CD8-positive, alpha-beta memory T cell (primary cell): ENCODE data around the gene DSCAM. TPM values are rescaled to one million over a fixed set of nuclear protein-coding genes. Genes with fewer than 3 reads are reported as not detected.

ENCODE experiments used
- CTCF ChIA-PET: fragments of 350-600 bp; sonication (Branson Sonifier 250); formaldehyde crosslinking; loops from one replicate; lab custom pipeline; 2021; ENCODE audit warnings: antibody characterized with exemption; lab: Charles Lee
- POLR2A ChIA-PET: fragments of 350-600 bp; sonication (Branson Sonifier 250); formaldehyde crosslinking; loops from one replicate; lab custom pipeline; 2021; ENCODE audit warnings: antibody characterized with exemption; lab: Charles Lee
- DNase-seq, 5 donors: peaks; one replicate each; pipeline versions ENCODE4 v3.0.0 to v3.0.0-alpha.2; 2020 to 2022; ENCODE audit warnings: mixed read lengths in 1 of 5
- H3K27ac ChIP-seq: one replicate; pipeline ENCODE4 v1.7.0; 2013; ENCODE audit warnings: low read depth, mild to moderate bottlenecking, low read length, moderate library complexity
- H3K27me3 ChIP-seq: 2 replicates; pipeline ENCODE4 v1.7.0; 2013; ENCODE audit warnings: low read length, mild to moderate bottlenecking; ENCODE audit not compliant: insufficient read depth, poor library complexity, severe bottlenecking
- H3K36me3 ChIP-seq: 2 replicates; pipeline ENCODE4 v1.7.0; 2013; ENCODE audit warnings: mild to moderate bottlenecking, low read length, moderate library complexity; ENCODE audit not compliant: insufficient read depth
- H3K4me1 ChIP-seq: 2 replicates; pipeline ENCODE4 v1.7.0; 2013; ENCODE audit warnings: mild to moderate bottlenecking, low read length, moderate library complexity; ENCODE audit not compliant: insufficient read depth
- H3K4me3 ChIP-seq: 2 replicates; pipeline ENCODE4 v1.7.0; 2013; ENCODE audit warnings: mild to moderate bottlenecking, low read length
- H3K9me3 ChIP-seq: 2 replicates; pipeline ENCODE4 v1.7.0; 2013; ENCODE audit warnings: mild to moderate bottlenecking, low read length
- H3K27ac Mint-ChIP-seq, 8 donors: one replicate each; pipeline ENCODE4 v1.8.0; 2020 to 2021; ENCODE audit warnings: mixed read lengths in 8 of 8, mild to moderate bottlenecking in 6 of 8, inconsistent platforms in 3 of 8, moderate library complexity in 3 of 8
- H3K27me3 Mint-ChIP-seq, 2 donors: one replicate each; pipeline ENCODE4 v1.8.0; 2020 to 2021; ENCODE audit warnings: mixed read lengths in 2 of 2, mild to moderate bottlenecking in 1 of 2, moderate library complexity in 1 of 2
- H3K36me3 Mint-ChIP-seq, 3 donors: one replicate each; pipeline ENCODE4 v1.8.0; 2020 to 2021; ENCODE audit warnings: mixed read lengths in 3 of 3, inconsistent platforms in 1 of 3, mild to moderate bottlenecking in 1 of 3
- H3K4me1 Mint-ChIP-seq, 3 donors: one replicate each; pipeline ENCODE4 v1.8.0; 2020 to 2021; ENCODE audit warnings: mixed read lengths in 3 of 3, inconsistent platforms in 1 of 3, mild to moderate bottlenecking in 1 of 3
- H3K4me3 Mint-ChIP-seq, 7 donors: one replicate each; pipeline ENCODE4 v1.8.0; 2020 to 2021; ENCODE audit warnings: mixed read lengths in 7 of 7, mild to moderate bottlenecking in 6 of 7, moderate library complexity in 4 of 7, inconsistent platforms in 2 of 7
- H3K9me3 Mint-ChIP-seq, 5 donors: one replicate each; pipeline ENCODE4 v1.8.0; 2020 to 2022; ENCODE audit warnings: mixed read lengths in 5 of 5, mild to moderate bottlenecking in 3 of 5, moderate library complexity in 2 of 5, inconsistent platforms in 1 of 5
- polyA plus RNA-seq: library from polyadenylated mRNA; unstranded; fragments of 300-500 nt; fragmentation: Illumina TruSeq; gene quantifications from one replicate; pipeline ENCODE4 v1.2.3, GENCODE V29; 2021
- total RNA-seq, 2 experiments: library from RNA; stranded (reverse); gene quantifications; one replicate each; pipeline ENCODE4 v1.2.3, GENCODE V29; 2021

The DSCAM gene
- total and polyA plus RNA-seq, 3 experiments from 2014 or later: not detected

DNA sequence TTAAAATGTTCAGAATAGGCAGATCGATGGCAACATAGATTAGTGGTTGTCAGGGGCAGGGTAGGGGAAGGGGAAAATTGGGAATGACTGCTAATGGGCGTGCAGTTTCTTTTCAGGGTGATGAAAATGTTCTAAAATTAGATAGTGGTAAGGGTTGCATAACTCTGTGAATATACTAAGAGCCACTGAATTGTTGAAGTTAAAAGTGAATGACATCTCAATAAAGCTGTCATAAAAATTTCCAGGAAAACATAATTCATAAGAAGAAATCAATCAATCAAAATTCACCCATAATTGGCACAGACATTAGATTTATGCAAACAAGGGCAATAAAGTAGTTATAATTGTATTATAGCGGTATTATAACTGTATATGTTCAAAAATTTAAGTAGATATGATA is 751.5 kb downstream of the DSCAM start:
- ChIA-PET POLR2A (no interaction called here), CTCF (no interaction called here)
- Mint-ChIP-seq H3K4me3 (no peak overlapping the region), H3K9me3 (peaks cover 2 to 34% (median 15%) of the 10 kb centered on the region in 5 donors), H3K36me3 (no peaks in the 10 kb centered on the region), H3K27ac (no peak overlapping the region), H3K4me1 (no peaks in the 10 kb centered on the region), H3K27me3 (peaks cover 0 to 4% of the 10 kb centered on the region in 2 donors)
- Histone ChIP-seq H3K27me3 (no peaks in the 10 kb centered on the region), H3K4me1 (no peaks in the 10 kb centered on the region), H3K27ac (no peak overlapping the region), H3K9me3 (no peaks in the 10 kb centered on the region), H3K4me3 (no peak overlapping the region), H3K36me3 (no peaks in the 10 kb centered on the region)
- no peak for DNase-seq

- no peaks in the 10 kb centered on the region for H3K4me1 ChIP-seq
- ChIA-PET POLR2A (no interaction called here), CTCF (no interaction called here)
- H3K4me3 ChIP-seq: no peak overlapping the region
- no peaks in the 10 kb centered on the region for H3K27me3 ChIP-seq
- no peaks in the 10 kb centered on the region for H3K36me3 ChIP-seq
- Mint-ChIP-seq H3K4me3 (no peak overlapping the region), H3K27me3 (no peaks in the 10 kb centered on the region), H3K4me1 (no peaks in the 10 kb centered on the region), H3K27ac (no peak overlapping the region), H3K36me3 (no peaks in the 10 kb centered on the region), H3K9me3 (peaks cover 0 to 11% (median 1%) of the 10 kb centered on the region in 5 donors)
- H3K27ac ChIP-seq: no peak overlapping the region
- no peak for DNase-seq
- H3K9me3 ChIP-seq: no peaks in the 10 kb centered on the region
Observed at GRCh38 chr21:40080385-40080784, 766.6 kb downstream of the DSCAM start.

DNA sequence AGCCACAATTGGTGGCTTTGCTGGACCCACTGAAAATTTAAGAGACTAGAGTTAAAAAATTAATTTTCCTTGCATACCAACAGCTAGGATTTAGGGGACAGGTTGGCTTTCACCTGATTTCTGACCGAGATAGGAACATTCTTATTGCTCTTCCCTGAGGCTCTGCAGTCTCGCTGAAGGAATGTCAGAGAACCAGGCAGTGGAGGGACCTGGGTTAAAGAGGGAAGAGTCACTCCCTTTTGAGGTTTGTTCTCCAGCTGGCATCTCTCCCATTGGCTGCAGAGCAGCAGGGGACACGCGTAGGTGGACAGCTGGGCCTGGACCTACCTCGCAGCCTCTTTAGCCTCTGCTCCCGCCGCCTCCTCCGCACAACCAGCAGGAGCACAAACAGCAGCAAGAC is 772.2 kb downstream of the DSCAM start:
- Mint-ChIP-seq H3K36me3 (no peaks in the 10 kb centered on the region), H3K4me1 (no peaks in the 10 kb centered on the region), H3K9me3 (peaks cover 0 to 5% (median 2%) of the 10 kb centered on the region in 5 donors), H3K27ac (peak overlapping the region in 1 of 8 donors; percentile 65), H3K4me3 (no peak overlapping the region), H3K27me3 (no peaks in the 10 kb centered on the region)
- Histone ChIP-seq H3K27me3 (no peaks in the 10 kb centered on the region), H3K4me1 (no peaks in the 10 kb centered on the region), H3K9me3 (no peaks in the 10 kb centered on the region), H3K36me3 (no peaks in the 10 kb centered on the region), H3K27ac (no peak overlapping the region), H3K4me3 (no peak overlapping the region)
- ChIA-PET CTCF (no interaction called here), POLR2A (no interaction called here)
- no peak for DNase-seq

DNA sequence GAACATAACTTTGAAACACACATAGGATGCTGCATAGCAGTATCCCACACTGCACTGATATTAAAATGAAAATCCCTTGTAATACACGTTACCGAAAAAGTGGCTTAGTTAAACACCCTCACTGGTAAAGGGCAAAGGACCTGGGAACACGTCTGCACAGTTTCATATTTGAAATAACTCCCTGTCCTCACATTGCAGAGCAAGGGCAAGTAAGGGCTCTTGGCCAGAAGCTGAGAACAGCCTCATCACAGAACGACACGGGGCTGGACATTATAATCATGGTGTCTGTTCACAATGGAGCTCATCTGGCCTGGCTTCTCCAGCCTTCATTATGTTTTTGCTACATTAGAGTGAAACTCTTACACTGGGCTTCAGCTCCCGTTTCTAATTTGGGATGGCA is 772.8 kb downstream of the DSCAM start:
- no peak overlapping the region for H3K4me3 ChIP-seq
- no peaks in the 10 kb centered on the region for H3K4me1 ChIP-seq
- H3K27ac Mint-ChIP-seq: no peak overlapping the region
- no peaks in the 10 kb centered on the region for H3K9me3 ChIP-seq
- no peak for DNase-seq
- no peaks in the 10 kb centered on the region for H3K36me3 ChIP-seq
- peaks cover 0 to 5% (median 2%) of the 10 kb centered on the region in 5 donors for H3K9me3 Mint-ChIP-seq
- H3K36me3 Mint-ChIP-seq: no peaks in the 10 kb centered on the region
- CTCF ChIA-PET: no interaction called here
- POLR2A ChIA-PET: no interaction called here
- no peaks in the 10 kb centered on the region for H3K4me1 Mint-ChIP-seq
- no peak overlapping the region for H3K4me3 Mint-ChIP-seq
- no peaks in the 10 kb centered on the region for H3K27me3 Mint-ChIP-seq
- no peak overlapping the region for H3K27ac ChIP-seq
- H3K27me3 ChIP-seq: no peaks in the 10 kb centered on the region

DNA sequence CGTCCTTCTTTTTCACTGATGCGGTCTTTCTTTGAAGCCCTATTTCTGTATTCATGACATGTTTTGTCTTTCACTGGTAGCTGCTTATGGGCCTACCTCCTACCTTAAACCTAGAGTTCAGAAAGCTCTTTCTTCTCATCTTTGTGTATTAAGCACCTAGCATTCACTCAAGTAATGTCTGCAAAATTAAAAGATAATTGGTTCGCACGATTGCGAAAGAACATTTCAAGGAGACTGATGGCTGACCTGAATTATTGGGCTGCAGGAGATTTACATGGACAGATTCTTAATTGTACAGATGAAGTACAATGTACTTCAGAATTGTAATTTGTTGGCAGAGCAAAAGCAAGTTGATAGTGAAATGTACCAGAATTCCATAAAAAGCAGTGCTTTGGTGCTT is 773.3 kb downstream of the DSCAM start:
- H3K9me3 Mint-ChIP-seq: peaks cover 0 to 5% (median 2%) of the 10 kb centered on the region in 5 donors
- H3K36me3 Mint-ChIP-seq: no peaks in the 10 kb centered on the region
- POLR2A ChIA-PET: no interaction called here
- DNase-seq: no peak
- Histone ChIP-seq H3K4me3 (no peak overlapping the region), H3K36me3 (no peaks in the 10 kb centered on the region), H3K9me3 (no peaks in the 10 kb centered on the region), H3K27ac (no peak overlapping the region), H3K4me1 (no peaks in the 10 kb centered on the region), H3K27me3 (no peaks in the 10 kb centered on the region)
- CTCF ChIA-PET: no interaction called here
- H3K4me1 Mint-ChIP-seq: no peaks in the 10 kb centered on the region
- H3K27ac Mint-ChIP-seq: no peak overlapping the region
- H3K27me3 Mint-ChIP-seq: no peaks in the 10 kb centered on the region
- no peak overlapping the region for H3K4me3 Mint-ChIP-seq

- no peaks in the 10 kb centered on the region for H3K9me3 ChIP-seq
- no peaks in the 10 kb centered on the region for H3K27me3 ChIP-seq
- H3K4me3 ChIP-seq: no peak overlapping the region
- POLR2A ChIA-PET: no interaction called here
- CTCF ChIA-PET: no interaction called here
- H3K27ac Mint-ChIP-seq: no peak overlapping the region
- H3K27me3 Mint-ChIP-seq: no peaks in the 10 kb centered on the region
- H3K9me3 Mint-ChIP-seq: peaks cover 0 to 7% (median 4%) of the 10 kb centered on the region in 5 donors
- H3K27ac ChIP-seq: no peak overlapping the region
- DNase-seq: no peak
- H3K36me3 Mint-ChIP-seq: no peaks in the 10 kb centered on the region
- H3K4me3 Mint-ChIP-seq: no peak overlapping the region
- no peaks in the 10 kb centered on the region for H3K36me3 ChIP-seq
- H3K4me1 Mint-ChIP-seq: no peaks in the 10 kb centered on the region
- no peaks in the 10 kb centered on the region for H3K4me1 ChIP-seq
Observed at GRCh38 chr21:40070871-40071270, 776.1 kb downstream of the DSCAM start.

DNA sequence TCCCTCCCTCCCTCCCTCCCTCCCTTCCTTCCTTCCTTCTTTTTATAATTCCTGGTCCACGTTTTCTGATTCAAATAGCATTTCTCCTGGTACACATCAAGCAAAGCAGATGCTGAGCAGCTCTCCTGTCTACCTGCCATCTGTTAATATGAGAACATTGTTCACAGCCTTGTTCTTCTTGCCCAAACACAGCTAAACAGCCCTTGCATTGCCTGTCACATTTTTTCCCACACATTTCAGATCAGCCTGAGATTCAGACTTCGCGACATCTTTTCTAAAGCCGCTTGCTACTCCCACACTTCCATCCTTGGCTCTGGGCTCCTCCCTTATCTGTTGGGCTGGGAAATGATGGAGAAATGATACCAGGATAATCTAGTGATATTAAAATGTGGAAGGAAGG is 779.2 kb downstream of the DSCAM start:
- no peak overlapping the region for H3K4me3 ChIP-seq
- Mint-ChIP-seq H3K9me3 (peaks cover 0 to 14% (median 9%) of the 10 kb centered on the region in 5 donors), H3K36me3 (no peaks in the 10 kb centered on the region), H3K4me3 (no peak overlapping the region), H3K27ac (no peak overlapping the region), H3K4me1 (no peaks in the 10 kb centered on the region), H3K27me3 (no peaks in the 10 kb centered on the region)
- no peaks in the 10 kb centered on the region for H3K4me1 ChIP-seq
- H3K36me3 ChIP-seq: no peaks in the 10 kb centered on the region
- H3K9me3 ChIP-seq: no peaks in the 10 kb centered on the region
- DNase-seq: no peak
- POLR2A ChIA-PET: no interaction called here
- no peaks in the 10 kb centered on the region for H3K27me3 ChIP-seq
- H3K27ac ChIP-seq: no peak overlapping the region
- CTCF ChIA-PET: no interaction called here

DNA sequence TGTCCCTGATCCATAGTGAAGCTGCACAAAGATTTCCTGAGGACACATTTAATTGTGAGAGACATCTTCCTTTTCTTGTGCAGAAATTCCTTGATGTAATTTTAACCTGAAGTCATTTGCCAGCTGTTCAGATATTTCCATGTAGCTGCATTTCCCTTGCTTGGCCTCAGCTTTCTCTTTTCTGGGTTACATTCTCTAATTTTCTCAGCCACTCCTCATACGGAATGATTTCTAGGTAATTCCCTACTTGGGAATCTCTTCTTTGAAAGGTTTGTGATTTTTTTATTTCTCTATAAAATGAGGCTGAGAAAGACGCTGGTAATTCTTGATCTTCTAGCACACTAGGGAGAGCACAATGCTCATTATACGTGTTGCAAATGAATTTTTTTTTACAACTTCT is 780.7 kb downstream of the DSCAM start:
- Mint-ChIP-seq H3K4me1 (no peaks in the 10 kb centered on the region), H3K9me3 (peaks cover 0 to 15% (median 7%) of the 10 kb centered on the region in 5 donors), H3K4me3 (no peak overlapping the region), H3K27ac (no peak overlapping the region), H3K27me3 (no peaks in the 10 kb centered on the region), H3K36me3 (no peaks in the 10 kb centered on the region)
- Histone ChIP-seq H3K4me1 (no peaks in the 10 kb centered on the region), H3K27ac (no peak overlapping the region), H3K36me3 (no peaks in the 10 kb centered on the region), H3K4me3 (no peak overlapping the region), H3K9me3 (no peaks in the 10 kb centered on the region), H3K27me3 (no peaks in the 10 kb centered on the region)
- no peak for DNase-seq
- ChIA-PET CTCF (no interaction called here), POLR2A (no interaction called here)
